HG02973 (cell line): Measurements from ENCODE around the gene TMEM39B.
"Not testable (repeated sequence)": the region's sequence is repeated elsewhere in the genome, so short reads cannot be mapped to it uniquely, and the experiment has no call there.

ENCODE experiments used
- ATAC-seq: cut with Tn5 transposase; IDR thresholded peaks from one replicate; pipeline ENCODE4 v1.9.1; 2021; ENCODE audit warnings: moderate library complexity; ENCODE audit not compliant: unreplicated experiment

The TMEM39B gene

DNA sequence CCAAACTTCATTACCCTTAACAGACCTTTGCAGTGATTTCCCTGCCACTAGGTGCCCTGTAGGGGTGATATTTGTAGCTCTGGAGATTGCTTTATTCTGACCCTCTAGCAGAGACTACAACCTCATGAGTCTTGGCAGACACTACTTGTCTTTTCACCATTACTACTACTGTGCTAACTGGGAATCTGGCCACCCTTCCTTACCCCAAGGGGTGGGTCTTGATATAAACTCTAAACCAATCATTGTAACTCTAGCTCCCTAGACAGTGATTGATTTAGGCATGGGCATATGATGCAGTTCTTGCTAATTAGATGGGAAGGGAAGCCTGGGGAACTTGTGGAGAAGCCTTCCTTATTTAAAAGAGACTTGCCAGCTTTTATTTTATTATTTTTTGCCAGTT, 39.0 kb downstream of the TMEM39B start:
- no peak for ATAC-seq

DNA sequence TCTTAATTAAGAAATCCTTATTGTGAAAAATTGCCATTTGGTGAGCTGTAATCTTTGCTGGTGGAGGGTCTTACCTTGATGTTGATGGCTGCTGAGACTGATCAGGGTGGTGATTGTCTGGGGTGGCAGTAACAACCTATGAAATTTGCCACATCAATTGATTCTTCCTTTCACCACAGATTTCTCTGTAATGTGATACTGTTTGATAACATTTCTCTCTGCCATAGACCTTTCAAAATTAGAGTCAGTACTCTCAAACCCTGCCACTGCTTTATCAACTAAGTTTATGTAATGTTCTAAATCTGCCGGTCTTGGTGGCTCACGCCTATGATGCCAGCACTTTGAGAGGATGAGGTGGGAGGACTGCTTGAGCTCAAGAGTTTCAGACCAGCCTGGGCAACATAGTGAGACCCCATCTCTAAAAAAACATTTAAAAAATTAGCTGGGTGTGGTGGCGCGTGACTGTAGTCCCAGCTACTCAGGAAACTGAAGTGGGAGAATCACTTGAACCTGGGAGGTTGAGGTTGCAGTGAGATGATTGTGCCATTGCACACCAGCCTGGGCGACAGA, 40.2 kb downstream of the TMEM39B start:
- no peak for ATAC-seq

DNA sequence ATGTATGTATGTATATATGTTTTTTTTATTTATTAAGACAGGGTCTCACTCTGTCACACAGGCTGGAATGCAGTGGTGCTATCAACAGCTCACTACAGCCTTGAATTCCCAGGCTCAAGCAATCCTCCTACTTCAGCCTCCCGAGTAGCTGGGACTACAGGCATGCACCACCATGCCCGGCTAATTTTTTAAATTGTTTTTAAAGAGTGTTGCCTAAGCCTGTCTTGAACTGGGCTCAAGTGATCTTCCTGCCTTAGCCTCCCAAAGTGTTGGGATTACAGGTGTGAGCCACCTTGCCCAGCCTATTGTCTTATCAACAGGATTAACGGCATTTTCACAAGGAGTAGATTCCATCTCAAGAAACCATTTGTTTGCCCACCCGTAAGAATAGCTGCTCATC, 40.7 kb downstream of the TMEM39B start:
- ATAC-seq: not testable (repeated sequence)

DNA sequence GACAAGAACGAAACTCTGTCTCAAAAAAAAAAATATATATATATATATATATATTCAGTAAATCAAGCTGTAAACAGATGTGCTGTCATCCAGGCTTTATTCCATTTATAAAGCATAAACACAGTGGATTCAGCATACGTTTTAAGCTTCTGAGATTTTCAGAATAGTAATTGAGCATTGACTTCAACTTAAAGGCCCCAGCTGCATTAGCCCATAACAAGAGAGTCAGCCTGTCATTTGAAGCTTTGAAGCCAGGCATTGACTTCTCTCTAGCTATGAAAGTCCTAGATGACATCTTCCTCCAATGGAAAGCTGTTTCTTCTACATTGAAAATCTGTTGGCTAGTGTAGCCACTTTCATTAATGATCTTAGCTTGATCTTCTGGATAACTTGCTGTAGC, 41.7 kb downstream of the TMEM39B start:
- ATAC-seq: no peak

DNA sequence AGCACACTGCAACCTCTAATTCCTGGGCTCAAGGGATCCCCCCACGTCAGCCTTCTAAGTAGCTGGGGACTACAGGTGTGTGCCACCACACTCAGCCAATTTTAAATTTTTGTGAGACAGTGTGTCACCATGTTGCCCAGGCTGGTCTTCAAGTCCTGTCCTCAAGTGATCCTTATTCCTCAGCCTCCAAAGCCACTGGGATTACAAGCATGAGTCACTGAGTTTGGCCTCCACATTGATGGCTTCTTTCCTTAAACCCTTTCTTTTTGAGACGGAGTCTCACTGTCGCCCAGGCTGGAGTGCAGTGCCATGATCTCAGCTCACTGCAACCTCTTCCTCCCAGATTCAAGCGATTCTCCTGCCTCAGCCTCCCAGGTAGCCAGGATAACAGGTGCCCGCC, 42.8 kb downstream of the TMEM39B start:
- no peak for ATAC-seq

DNA sequence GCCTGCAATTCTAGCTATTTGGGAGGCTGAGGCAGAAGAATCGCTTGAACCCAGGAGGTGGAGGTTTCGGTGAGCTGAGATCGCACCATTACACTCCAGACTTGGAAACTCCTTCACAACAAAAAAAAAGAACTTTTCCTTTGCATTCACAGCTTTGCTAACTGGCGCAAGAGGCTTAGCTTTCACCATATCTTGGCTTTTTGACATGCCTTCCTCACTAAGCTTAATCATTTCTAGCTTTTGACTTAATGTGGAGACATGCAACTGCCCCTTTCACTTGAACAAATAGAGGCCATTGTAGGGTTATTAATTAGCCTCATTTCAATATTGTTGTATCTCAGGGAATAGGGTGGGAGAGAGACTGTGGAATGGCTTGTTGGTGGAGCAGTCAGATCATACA, 43.8 kb downstream of the TMEM39B start:
- ATAC-seq: no peak

DNA sequence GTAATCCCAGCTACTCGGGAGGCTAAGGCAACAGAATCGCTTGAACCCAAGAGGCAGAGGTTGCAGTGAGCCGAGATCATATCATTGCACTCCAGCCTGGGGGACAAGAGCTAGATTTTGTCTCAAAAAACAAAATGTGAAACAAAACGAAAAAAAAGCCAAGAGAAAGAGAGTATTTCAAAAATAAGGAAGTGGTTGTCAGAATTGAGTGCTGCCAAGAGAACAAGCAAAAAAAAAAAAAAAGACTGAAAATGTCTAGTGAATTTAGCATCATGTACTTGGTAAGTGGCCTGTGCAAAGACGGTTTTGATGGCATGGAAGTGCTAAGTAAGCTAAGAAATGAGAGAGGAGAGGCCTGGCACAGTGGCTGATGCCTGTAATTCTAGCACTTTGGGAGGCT, 49.4 kb downstream of the TMEM39B start:
- ATAC-seq: no peak

DNA sequence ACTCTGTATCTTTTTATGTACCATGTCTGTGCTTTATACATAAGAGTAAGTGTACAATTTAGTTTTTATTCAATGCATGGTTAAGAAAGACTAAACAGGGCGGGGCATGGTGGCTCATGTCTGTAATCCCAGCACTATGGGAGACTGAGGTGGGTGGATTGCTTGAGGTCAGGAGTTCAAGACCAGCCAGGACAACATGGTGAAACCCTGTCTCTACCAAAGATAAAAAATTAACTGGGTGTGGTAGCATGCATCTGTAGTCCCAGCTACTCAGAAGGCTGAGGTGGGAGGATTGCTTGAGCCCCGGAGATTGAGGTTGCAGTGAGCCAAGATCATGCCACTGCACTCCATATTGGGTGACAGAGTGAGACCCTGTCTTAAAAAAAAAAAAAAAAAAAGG, 50.6 kb downstream of the TMEM39B start:
- ATAC-seq: not testable (repeated sequence)

DNA sequence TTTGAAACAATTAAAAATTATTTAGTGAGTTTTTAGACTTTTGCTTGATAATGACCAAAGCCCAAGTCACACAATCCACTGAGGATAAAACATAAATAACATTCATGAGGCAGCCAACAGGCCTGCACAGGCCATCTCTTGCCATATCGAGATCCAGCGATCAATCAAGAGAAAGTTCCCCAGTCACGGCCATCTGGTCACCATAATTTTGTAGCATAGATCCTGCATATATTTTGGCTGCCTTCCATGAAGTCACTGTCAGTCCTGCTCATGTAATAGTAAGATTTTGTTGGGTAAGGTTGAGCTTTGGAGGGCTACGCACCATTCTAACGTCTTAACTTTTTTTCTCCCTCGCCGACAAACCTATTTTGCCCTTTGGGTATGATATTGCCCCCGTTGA, 52.6 kb downstream of the TMEM39B start:
- no peak for ATAC-seq

DNA sequence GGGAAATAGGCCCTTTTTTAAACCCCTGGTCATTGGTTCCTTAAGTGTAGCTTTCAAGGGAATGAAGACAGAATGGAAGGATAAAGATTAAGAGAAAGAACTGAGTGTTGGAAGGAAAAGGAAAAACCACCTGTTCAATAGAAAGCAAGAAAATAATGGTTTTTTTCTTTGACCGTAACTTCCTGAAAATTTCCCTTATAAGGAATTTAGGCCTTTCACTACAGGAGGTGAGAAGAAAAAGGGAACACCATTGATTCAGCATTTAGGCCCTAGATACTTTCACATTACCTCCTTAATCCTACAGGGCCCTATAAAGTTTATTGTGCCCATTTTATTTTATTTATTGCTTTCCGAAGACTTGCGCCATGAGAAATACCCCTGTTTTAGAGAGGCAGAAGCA, 54.0 kb downstream of the TMEM39B start:
- ATAC-seq: no peak

DNA sequence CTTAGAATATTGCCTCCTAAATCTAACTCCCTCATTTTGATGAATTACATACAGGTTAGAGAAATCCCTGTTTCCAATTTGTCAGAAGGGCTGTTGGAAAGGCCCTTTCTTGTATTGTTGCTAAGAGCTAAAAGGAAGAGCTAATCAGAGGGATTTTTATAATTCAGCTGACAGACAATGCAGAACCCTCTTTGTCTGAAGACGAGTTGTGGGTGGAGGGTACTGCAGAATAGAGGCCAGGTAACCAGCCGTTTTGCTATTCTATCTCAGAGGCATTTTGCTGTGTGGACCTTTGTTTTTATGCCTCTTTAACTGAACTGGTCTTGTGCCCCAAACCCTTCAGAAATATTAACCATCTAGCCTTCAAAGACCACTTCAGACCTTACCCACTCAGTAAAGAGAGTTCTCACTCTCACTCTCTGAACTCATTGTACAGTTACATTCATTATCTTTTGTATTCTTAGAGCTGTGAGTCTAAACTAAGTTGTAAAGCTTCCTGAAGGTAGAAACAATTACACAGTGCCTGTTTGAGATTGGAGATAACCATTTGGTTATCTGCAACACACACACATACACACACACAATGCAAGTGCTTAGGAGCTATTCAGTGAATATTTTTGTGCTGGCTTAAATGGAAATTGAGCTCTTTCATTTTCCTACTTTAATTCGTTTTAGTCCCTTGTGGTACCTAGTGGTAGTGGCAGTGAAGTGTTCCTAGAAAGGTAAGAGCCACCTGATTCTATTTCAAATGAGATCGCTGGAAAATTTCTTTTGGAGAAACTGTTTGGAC, 54.9 kb downstream of the TMEM39B start:
- ATAC-seq: no peak

DNA sequence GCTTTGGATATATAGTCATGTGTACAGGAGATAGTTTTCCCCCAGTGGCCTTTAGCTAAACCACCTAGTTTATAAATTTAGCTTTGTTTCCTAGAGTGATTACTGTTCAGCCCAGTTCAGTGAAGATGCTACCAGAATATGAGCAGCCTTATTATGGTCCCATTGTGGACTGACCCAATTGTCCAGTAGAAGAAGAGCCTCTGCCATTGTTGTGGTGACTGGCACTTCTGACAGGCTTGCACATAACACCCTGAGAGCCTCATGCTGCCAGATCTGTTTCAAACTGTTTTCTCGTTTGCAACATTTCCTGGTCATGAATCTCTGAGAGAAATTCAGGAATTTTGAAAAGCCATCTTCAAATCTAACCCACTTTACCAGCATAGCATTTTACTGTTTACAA, 55.7 kb downstream of the TMEM39B start:
- no peak for ATAC-seq

DNA sequence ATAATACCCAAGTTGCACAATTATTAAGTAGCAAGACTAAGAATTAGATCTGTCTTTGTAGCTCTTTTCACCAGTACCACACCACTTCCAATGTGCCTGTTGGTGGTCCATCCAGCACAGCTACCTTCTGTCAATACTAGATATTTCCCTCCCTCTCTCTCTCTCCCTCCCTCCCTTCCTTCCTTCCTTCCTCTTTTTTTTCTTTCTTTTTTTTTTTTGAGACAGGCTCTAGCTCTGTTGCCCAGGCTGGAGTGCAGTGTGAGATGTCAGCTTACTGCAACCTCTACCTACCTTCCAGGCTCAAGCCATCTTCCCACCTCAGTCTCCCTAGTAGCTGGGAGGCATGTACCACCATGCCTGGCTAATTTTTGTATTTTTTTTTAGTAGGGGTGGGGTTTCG, 56.2 kb downstream of the TMEM39B start:
- ATAC-seq: no peak

DNA sequence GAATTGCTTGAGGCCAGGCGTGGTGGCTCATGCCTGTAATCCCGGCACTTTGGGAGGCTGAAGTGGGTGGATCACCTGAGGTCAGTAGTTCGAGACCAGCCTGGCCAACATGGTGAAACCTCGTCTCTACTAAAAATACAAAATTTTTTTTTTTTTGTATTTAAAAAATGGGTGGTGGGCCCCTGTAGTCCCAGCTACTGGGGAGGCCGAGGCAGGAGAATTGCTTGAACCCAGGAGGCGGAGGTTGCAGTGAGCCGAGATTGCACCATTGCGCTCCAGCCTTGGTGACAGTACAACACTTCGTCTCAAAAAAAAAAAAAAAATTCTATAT, 61.2 kb downstream of the TMEM39B start:
- ATAC-seq: not testable (repeated sequence)

DNA sequence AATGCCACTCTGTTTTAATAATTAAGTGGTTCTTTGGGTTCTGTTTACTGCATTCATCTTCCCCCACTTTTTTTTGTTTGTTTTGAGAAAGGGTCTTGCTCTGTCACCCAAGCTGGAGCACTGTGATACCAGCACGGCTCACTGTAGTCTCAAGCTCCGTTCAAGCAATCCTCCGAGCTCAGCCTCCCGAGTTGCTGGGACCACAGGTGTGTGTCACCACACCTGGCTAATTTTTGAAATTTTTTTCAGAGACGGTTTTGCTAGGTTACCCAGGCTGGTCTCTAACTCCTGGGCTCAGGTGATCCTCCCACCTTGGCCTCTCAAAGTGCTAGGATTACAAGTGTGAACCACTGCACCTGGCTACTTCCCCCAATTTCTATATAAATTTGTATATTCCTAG, 64.4 kb downstream of the TMEM39B start:
- no peak for ATAC-seq

DNA sequence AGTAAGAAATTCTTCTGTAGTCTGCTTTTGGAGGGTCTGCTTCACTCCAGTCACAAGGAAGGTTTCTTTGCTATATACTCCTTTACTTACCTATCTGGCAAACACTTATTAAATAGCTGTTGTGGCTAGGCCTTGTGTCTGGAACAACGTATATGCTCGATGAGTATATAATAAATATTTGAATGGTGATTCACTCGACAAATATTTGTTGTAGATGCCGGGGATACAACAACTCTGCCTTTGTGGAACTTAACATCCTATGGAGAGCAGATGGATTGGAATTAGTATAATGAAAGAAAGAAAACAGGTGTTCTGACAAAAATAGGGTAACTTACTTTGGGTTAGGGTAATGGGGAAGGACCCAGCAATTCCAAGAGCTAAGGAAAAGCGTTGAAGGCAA, 66.2 kb downstream of the TMEM39B start:
- ATAC-seq: no peak

DNA sequence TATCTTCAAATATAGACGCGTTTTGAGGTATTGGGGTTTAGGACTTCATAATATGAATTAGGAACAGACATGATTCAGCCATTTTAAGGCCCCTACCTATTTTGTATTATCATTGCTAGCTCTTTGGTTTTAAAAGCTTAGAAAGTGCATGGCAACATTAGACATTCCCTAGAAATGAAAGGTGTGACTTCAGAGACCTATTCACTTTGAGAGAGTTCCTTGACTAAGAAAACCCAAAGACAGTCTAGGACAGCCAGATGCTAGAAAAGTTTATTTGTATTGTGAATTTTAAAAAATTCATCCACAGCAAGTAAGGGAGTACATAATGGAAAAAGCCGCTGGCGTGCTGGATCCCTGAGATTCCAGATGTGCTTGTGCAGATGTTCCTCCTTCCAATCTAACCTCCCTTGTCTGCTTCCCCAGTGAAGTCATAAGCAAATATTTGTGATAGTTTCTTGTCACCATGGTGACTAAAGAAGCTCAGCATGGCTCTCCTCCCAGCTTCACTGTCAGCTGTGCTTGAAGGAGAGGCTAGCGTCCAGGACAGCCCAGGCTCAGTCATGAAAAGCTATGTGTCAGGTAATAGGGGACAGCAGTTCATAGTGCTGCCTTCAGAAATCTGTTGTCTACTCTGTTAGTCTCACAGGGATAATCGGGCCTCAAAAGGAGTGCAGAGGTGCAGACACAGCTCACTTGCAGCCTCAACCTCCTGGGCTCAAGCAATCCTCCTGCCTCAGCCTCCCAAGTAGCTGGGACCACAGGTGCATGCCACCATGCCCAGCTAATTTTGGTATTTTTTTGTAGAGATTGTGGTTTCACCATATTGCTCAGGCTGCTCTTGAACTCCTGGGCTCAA, 69.9 kb downstream of the TMEM39B start:
- ATAC-seq: no peak

DNA sequence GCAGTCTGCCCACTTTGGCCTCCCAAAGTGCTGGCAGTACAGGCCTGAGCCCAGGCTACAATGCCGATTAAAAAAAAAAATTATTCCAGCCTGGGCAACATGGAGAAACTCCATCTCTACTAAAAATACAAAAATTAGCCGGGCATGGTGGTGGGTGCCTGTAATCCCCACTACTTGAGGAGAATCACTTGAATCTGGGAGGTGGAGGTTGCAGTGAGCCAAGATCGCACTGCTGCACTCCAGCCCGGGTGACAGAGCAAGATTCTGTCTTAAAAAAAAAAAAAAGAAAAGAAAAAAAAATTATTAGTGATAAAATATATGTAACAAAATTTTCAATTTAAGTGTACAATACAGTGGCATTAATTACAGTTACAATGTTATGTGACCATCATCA, 70.6 kb downstream of the TMEM39B start:
- not testable (repeated sequence) for ATAC-seq

DNA sequence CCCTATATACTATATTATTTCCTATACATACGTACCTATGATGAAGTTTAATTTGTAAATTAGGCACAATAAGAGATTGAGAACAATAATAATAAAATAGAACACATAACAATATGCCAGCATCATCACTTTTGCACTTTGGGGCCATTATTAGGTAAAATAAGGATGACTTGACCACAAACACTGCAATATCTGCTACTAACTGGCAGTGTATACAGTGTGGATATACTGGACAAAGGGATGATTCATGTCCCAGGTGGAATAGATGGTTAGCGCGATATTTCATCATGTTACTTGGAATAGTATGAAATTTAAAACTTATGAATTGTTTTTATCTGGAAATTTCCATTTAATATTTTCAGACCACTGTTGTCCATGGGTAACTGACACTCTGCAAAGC, 71.3 kb downstream of the TMEM39B start:
- no peak for ATAC-seq

DNA sequence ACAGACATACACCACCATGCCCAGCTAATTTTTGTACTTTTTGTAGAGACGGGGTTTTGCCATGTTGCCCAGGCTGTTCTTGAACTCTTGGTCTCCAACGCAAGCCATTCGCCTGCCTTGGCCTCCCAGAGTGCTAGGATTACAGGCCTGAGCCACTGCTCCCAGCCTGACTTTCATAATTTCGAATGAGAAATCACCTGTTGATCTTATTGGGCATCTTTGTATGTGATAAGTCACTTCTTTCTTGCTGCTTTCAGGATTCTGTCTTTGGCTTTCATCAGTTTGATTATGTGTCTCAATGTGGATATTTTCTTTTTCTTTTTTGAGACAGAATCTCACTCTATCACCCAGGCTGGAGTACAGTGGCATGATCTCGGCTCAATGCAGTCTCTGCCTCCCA, 75.1 kb downstream of the TMEM39B start:
- ATAC-seq: not testable (repeated sequence)

DNA sequence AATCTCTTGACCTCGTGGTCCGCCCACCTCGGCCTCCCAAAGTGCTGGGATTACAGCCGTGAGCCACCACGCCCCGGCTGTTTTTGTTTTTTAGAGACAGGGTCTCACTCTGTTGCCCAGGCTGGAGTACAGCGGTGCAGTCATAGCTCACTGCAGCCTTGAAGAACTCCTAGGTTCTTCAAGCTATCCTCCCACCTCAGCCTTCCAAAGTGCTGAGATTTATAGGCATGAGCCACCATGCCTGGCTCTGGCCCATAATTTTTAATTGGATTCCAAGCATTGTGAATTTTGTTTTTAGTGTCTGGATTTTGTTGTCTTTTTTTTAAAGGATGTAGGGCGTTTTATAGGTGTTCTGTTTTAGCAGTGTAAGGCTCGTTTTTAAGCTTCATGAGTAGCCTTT, 78.1 kb downstream of the TMEM39B start:
- no peak for ATAC-seq

DNA sequence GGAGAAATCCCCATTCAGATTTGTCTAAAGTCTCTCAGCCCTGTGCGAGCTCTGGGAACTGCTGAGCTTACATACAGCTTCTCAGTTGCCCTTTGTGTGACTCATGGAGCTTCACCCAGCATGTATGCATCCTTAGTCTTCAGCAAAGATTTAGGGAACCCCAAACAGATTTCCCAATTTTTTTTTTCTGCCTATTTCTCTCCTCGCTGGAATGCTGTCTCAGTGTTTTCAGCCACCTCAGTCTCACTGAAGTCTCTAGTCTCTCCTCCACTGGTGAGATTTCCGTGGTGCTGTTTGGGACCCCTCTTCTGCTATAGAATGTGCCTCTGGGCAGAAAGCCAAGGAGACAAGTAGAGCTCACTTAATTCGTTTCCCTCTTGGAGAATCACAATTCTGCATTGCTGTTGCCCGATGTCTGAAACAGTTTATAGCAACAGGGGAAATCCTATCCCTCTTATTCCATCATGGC, 78.6 kb downstream of the TMEM39B start:
- ATAC-seq: no peak
